ENCODE measurements around the gene RTCA.

DNA sequence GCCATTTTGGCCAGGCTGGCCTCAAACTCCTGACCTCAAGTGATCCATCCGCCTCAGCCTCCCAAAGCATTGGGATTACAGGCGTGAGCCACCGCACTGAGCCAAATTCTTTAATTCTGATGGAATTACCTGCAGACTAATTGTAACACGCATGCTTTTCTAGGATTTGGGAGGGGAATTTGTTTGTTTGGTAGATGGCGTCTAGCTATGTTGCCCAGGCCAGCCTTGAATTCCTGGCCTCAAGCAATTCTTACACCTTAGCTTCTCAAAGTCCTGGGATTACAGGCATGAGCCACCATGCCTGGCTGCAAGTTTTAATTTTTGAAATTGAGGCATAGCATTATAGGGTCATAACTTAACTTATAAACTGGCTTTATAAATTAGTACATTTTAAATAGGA is 18.6 kb downstream of the RTCA start:
- TF ChIP-seq EP300 (IDR thresholded peaks at IDR 0.05; ENCODE audit: low read depth) (no peak), POLR2A (IDR thresholded peaks at IDR 0.05) (no peak), POLR2AphosphoS5 (IDR thresholded peaks at IDR 0.05) (no peak)
- TF ChIP-seq, protein P1, sequence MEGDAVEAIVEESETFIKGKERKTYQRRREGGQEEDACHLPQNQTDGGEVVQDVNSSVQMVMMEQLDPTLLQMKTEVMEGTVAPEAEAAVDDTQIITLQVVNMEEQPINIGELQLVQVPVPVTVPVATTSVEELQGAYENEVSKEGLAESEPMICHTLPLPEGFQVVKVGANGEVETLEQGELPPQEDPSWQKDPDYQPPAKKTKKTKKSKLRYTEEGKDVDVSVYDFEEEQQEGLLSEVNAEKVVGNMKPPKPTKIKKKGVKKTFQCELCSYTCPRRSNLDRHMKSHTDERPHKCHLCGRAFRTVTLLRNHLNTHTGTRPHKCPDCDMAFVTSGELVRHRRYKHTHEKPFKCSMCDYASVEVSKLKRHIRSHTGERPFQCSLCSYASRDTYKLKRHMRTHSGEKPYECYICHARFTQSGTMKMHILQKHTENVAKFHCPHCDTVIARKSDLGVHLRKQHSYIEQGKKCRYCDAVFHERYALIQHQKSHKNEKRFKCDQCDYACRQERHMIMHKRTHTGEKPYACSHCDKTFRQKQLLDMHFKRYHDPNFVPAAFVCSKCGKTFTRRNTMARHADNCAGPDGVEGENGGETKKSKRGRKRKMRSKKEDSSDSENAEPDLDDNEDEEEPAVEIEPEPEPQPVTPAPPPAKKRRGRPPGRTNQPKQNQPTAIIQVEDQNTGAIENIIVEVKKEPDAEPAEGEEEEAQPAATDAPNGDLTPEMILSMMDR (IDR thresholded peaks at IDR 0.05), result no peak
